ENCODE measurements around the gene ADAMTS15.

DNA sequence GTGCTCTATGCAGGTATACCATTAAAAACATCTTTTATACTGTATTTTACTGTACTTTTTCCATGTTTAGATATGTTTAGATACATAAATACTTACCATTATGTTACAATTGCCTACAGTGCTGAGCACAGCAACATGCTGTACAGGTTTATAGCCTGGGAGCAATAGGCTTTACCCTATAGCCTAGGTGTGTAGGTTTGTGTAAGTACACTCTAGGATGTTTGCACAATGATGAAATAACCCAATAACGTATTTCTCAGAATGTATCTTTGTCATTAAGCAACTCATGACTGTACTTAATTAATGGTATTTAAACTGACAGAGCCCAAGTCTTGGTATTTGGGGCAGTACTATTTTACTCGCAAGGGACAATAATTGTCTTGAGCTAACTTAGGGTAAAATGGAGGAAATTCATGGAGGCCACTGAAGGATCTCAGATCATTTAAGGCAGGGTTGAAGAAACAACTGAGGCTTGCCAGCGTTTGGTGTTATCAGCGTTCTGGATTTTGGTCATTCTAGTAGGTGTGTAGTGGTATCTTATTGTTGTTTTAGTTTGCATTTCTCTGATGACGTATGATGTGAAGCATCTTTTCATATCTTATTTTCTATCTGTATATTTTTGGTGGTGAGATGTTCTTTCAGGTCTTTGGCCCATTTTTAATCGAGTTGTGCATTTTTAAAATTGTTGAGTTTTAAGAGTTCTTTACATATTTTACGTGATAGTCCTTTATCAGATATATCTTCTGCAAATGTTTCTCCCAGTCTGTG lies 42.4 kb downstream of the ADAMTS15 start:
- TF ChIP-seq CTCF (IDR thresholded peaks at IDR 0.05) (no peak), POLR2A (IDR thresholded peaks at IDR 0.05) (no peak)

All from tibial nerve (tissue), 3 donors.